Measurements from ENCODE around the gene TMA7.

Gene TMA7

GRCh38 chr3:48423241-48423882 lies 16.7 kb upstream of the TMA7 start:
- no peak for DNase-seq (ENCODE audit: low spot score)

- no peak for DNase-seq (ENCODE audit: low spot score)
Observed at GRCh38 chr3:48423883-48424695, 16.0 kb upstream of the TMA7 start.

- DNase-seq (ENCODE audit: low spot score) = no peak
Observed at GRCh38 chr3:48425281-48425812, 14.7 kb upstream of the TMA7 start.

GRCh38 chr3:48426401-48426909 lies 13.6 kb upstream of the TMA7 start:
- no peak for DNase-seq (ENCODE audit: low spot score)

- DNase-seq (ENCODE audit: low spot score) = no peak
Observed at GRCh38 chr3:48426944-48427629, 13.0 kb upstream of the TMA7 start.

GRCh38 chr3:48427630-48427962 lies 12.5 kb upstream of the TMA7 start:
- DNase-seq (ENCODE audit: low spot score) = no peak

GRCh38 chr3:48428088-48428571 lies 11.9 kb upstream of the TMA7 start:
- no peak for DNase-seq (ENCODE audit: low spot score)

- DNase-seq (ENCODE audit: low spot score) = no peak
Observed at GRCh38 chr3:48428572-48429316, 11.3 kb upstream of the TMA7 start.

- DNase-seq (ENCODE audit: low spot score) = peak; percentile 76
Observed at GRCh38 chr3:48429317-48429959, 10.6 kb upstream of the TMA7 start.

GRCh38 chr3:48429960-48430707 lies 9.9 kb upstream of the TMA7 start, which contains the start of gene PLXNB1:
PLXNB1 (minus strand) TSS chr3:48430086; CDS start chr3:48424611, 5,475 bp downstream.
- DNase-seq (ENCODE audit: low spot score) = no peak

GRCh38 chr3:48430708-48431101 lies 9.4 kb upstream of the TMA7 start:
- DNase-seq (ENCODE audit: low spot score) = no peak

- DNase-seq (ENCODE audit: low spot score) = no peak
Observed at GRCh38 chr3:48431224-48432029, 8.6 kb upstream of the TMA7 start.

- no peak for DNase-seq (ENCODE audit: low spot score)
Observed at GRCh38 chr3:48432411-48433371, 7.4 kb upstream of the TMA7 start.

- no peak for DNase-seq (ENCODE audit: low spot score)
Observed at GRCh38 chr3:48433472-48434118, 6.5 kb upstream of the TMA7 start.

- DNase-seq (ENCODE audit: low spot score) = no peak
Observed at GRCh38 chr3:48434591-48435222, 5.3 kb upstream of the TMA7 start.

GRCh38 chr3:48435223-48435595 lies 4.8 kb upstream of the TMA7 start:
- no peak for DNase-seq (ENCODE audit: low spot score)

- DNase-seq (ENCODE audit: low spot score) = peak; percentile 90
Observed at GRCh38 chr3:48435774-48436476, 4.1 kb upstream of the TMA7 start.
